Activated CD8-positive, alpha-beta T cell treated with anti-CD3 and anti-CD28 coated beads for 36 hours (primary cell): ENCODE measurements around the gene VSTM2B. TPM values are rescaled to one million over a fixed set of nuclear protein-coding genes. Genes with fewer than 3 reads are reported as not detected.
"Not testable (repeated sequence)": the region's sequence is repeated elsewhere in the genome, so short reads cannot be mapped to it uniquely, and the experiment has no call there.

Experiments
- ATAC-seq: fragments of 200-7000 bp; cut with Tn5 transposase; one replicate; pipeline ENCODE4 v1.10.0; 2021; ENCODE audit warnings: mild to moderate bottlenecking, moderate library complexity
- CTCF ChIA-PET: fragments of 350-600 bp; sonication (Branson Sonifier 250); formaldehyde crosslinking; loops from one replicate; lab custom pipeline; 2021; ENCODE audit warnings: antibody characterized with exemption; lab: Charles Lee
- POLR2A ChIA-PET: fragments of 350-600 bp; sonication (Branson Sonifier 250); formaldehyde crosslinking; loops from one replicate; lab custom pipeline; 2021; ENCODE audit warnings: antibody characterized with exemption; lab: Charles Lee
- DNase-seq: peaks from one replicate; pipeline ENCODE4 v3.0.0-alpha.2; 2020
- H3K27ac Mint-ChIP-seq: one replicate; pipeline ENCODE4 v1.8.0; 2021; ENCODE audit warnings: mild to moderate bottlenecking, mixed read lengths
- H3K27me3 Mint-ChIP-seq: one replicate; pipeline ENCODE4 v1.8.0; 2021; ENCODE audit warnings: mixed read lengths
- H3K36me3 Mint-ChIP-seq: one replicate; pipeline ENCODE4 v1.8.0; 2021; ENCODE audit warnings: low read depth, mixed read lengths
- H3K4me1 Mint-ChIP-seq: one replicate; pipeline ENCODE4 v1.8.0; 2021; ENCODE audit warnings: low read depth, mixed read lengths
- H3K4me3 Mint-ChIP-seq: one replicate; pipeline ENCODE4 v1.8.0; 2021; ENCODE audit warnings: mild to moderate bottlenecking, moderate library complexity, mixed read lengths
- H3K9me3 Mint-ChIP-seq: one replicate; pipeline ENCODE4 v1.8.0; 2021; ENCODE audit warnings: mixed read lengths
- CTCF ChIP-seq: fragments of 200-600 bp; IDR thresholded peaks from one replicate; pipeline ENCODE4 v1.8.0; 2022; ENCODE audit warnings: antibody characterized with exemption, mild to moderate bottlenecking
- intact Hi-C: fragments of 100-400 bp; cut with micrococcal nuclease; formaldehyde crosslinking; loops from one replicate; pipeline ENCODE4 v1.10.0; 2022
- total RNA-seq, 2 experiments: library from RNA; stranded (reverse); gene quantifications; one replicate each; pipeline ENCODE4 v1.2.3, GENCODE V29; 2021

Gene VSTM2B
- total RNA-seq, 2 experiments from 2014 or later: not detected

- H3K4me1 Mint-ChIP-seq: no peaks in the 10 kb centered on the region
- H3K36me3 Mint-ChIP-seq: peaks cover 4% of the 10 kb centered on the region
- H3K9me3 Mint-ChIP-seq: peaks cover 25% of the 10 kb centered on the region
- POLR2A ChIA-PET: no interaction called here
- CTCF ChIA-PET: no interaction called here
- ATAC-seq (no peak), DNase-seq (no peak)
- H3K4me3 Mint-ChIP-seq: no peak overlapping the region
- peaks cover 9% of the 10 kb centered on the region for H3K27me3 Mint-ChIP-seq
- intact Hi-C loops: no loop called here
- TF ChIP-seq CTCF: no peak
- H3K27ac Mint-ChIP-seq: no peak overlapping the region
These were observed 28.4 kb downstream of the VSTM2B start for GRCh38 chr19:29554149-29554548.

GRCh38 chr19:29559110-29559509 lies 33.3 kb downstream of the VSTM2B start:
- H3K4me1 Mint-ChIP-seq, intact Hi-C loops, H3K36me3 Mint-ChIP-seq, ATAC-seq, H3K4me3 Mint-ChIP-seq, DNase-seq, POLR2A ChIA-PET, H3K27ac Mint-ChIP-seq: not testable (repeated sequence)
- CTCF ChIA-PET: interaction anchor here (1.0 kb wide), 1 partner anchor 31 kb away, joined by 3 read pairs; no protein-coding TSS in a partner anchor
- peaks cover 15% of the 10 kb centered on the region for H3K27me3 Mint-ChIP-seq
- peaks cover 26% of the 10 kb centered on the region for H3K9me3 Mint-ChIP-seq

GRCh38 chr19:29559743-29560142 lies 33.9 kb downstream of the VSTM2B start:
- ATAC-seq (no peak), DNase-seq (no peak)
- Mint-ChIP-seq H3K27ac (no peak overlapping the region), H3K9me3 (peaks cover 22% of the 10 kb centered on the region), H3K4me3 (no peak overlapping the region), H3K27me3 (peaks cover 15% of the 10 kb centered on the region), H3K36me3 (no peaks in the 10 kb centered on the region), H3K4me1 (peaks cover 4% of the 10 kb centered on the region)
- CTCF ChIA-PET: interaction anchor here (1.0 kb wide), 1 partner anchor 32 kb away, joined by 3 read pairs; no protein-coding TSS in a partner anchor
- intact Hi-C loops: no loop called here
- no peak for TF ChIP-seq CTCF
- POLR2A ChIA-PET: no interaction called here

DNA sequence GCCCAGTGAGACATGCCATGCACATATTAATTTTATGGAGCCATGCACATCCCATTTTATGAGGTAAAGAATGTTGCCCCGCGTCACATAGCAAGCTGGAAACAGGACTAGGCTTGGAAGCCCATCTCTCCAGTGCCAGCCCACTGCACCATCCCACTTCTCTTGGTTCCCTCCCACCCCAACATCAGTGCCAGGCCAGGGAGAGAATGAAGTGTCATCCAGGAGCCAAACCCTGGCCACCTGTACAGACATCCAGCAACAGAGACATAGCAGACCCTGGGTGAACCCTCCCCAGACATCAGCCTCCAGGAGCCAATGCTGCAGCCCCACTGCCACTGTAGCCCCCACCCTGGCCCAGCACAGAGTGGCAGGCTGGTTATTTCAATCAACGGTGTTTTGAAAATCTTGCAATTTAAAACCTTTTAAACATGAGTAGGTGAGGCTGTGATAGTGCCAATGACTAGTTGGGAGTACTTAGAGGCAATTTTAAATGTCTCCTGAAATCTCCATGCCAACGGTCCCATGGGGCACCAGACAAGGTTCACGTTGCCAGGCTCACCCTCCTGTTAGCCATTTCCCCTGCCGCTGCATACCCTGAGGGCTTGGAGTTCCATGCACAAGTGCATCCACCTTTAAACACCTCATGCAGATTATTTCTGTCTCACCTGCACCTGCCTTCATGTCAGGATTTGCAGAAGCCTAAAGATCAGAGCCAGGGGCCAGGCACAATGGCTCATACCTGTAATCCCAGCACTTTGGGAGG lies 34.7 kb downstream of the VSTM2B start:
- peaks cover 15% of the 10 kb centered on the region for H3K27me3 Mint-ChIP-seq
- peaks cover 11% of the 10 kb centered on the region for H3K4me1 Mint-ChIP-seq
- H3K4me3 Mint-ChIP-seq: no peak overlapping the region
- no peaks in the 10 kb centered on the region for H3K36me3 Mint-ChIP-seq
- DNase-seq (no peak), ATAC-seq (no peak)
- no peak overlapping the region for H3K27ac Mint-ChIP-seq
- H3K9me3 Mint-ChIP-seq: peaks cover 20% of the 10 kb centered on the region
- POLR2A ChIA-PET: no interaction called here
- intact Hi-C loops: no loop called here
- CTCF ChIA-PET: no interaction called here
- TF ChIP-seq CTCF: no peak

- H3K4me3 Mint-ChIP-seq: no peak overlapping the region
- no peak overlapping the region for H3K27ac Mint-ChIP-seq
- H3K27me3 Mint-ChIP-seq: peaks cover 19% of the 10 kb centered on the region
- peaks cover 20% of the 10 kb centered on the region for H3K9me3 Mint-ChIP-seq
- H3K36me3 Mint-ChIP-seq: no peaks in the 10 kb centered on the region
- H3K4me1 Mint-ChIP-seq: peaks cover 14% of the 10 kb centered on the region
- TF ChIP-seq CTCF: no peak
- DNase-seq (no peak), ATAC-seq (no peak)
- CTCF ChIA-PET: no interaction called here
- intact Hi-C loops: no loop called here
- POLR2A ChIA-PET: no interaction called here
These were observed 35.8 kb downstream of the VSTM2B start for GRCh38 chr19:29561601-29562000.
